H1 (cell line): ENCODE measurements around the gene STAC. TPM values are rescaled to one million over a fixed set of nuclear protein-coding genes. Genes with fewer than 3 reads are reported as not detected.

Experiments
- CHD7 ChIP-seq: fragments of 300-600 bp; sonication (generic); IDR thresholded peaks from 2 replicates; pipeline ENCODE4 v1.7.1; 2012; ENCODE audit warnings: low read length, moderate library complexity, mild to moderate bottlenecking, inconsistent platforms; ENCODE audit not compliant: insufficient replicate concordance
- polyA plus RNA-seq, 7 experiments: library from polyadenylated mRNA; depleted of rRNA in 3 of 7; stranded (reverse) in 5 of 7; unstranded in 2 of 7; fragments of >200 nt in 5 of 7; fragments of 200-250 nt in 2 of 7; gene quantifications; 1 replicate in 5 of 7; 2 replicates in 1 of 7; 4 replicates in 1 of 7; pipeline versions ENCODE4 v1.2.1 to v1.2.3, GENCODE V29; 2011 to 2013; ENCODE audit warnings: missing spikeins in 2 of 7, mixed read lengths in 2 of 7
- total RNA-seq: library from RNA; stranded (reverse); fragmentation: NEBNext Ultra II Directional; extraction: Animal tissue kit (Norgen Biotek cat#: 25700); gene quantifications from 2 replicates; pipeline ENCODE4 v1.2.1, GENCODE V29; 2021

STAC gene
- total and polyA plus RNA-seq, 2 of the 8 experiments (the other 6 are each of a cell fraction or from before 2014, with no cell fraction given) = 8.0 to 18.1 TPM

- no peak for TF ChIP-seq CHD7
Observed at GRCh38 chr3:36489679-36490425, 109.5 kb downstream of the STAC start (continued).
